Measurements from ENCODE around the gene TTLL1.
A peak's percentile ranks its signal among the peaks of the same experiment; 100 is the strongest.
"Not testable (repeated sequence)": the region's sequence is repeated elsewhere in the genome, so short reads cannot be mapped to it uniquely, and the experiment has no call there.

Gene TTLL1

DNA sequence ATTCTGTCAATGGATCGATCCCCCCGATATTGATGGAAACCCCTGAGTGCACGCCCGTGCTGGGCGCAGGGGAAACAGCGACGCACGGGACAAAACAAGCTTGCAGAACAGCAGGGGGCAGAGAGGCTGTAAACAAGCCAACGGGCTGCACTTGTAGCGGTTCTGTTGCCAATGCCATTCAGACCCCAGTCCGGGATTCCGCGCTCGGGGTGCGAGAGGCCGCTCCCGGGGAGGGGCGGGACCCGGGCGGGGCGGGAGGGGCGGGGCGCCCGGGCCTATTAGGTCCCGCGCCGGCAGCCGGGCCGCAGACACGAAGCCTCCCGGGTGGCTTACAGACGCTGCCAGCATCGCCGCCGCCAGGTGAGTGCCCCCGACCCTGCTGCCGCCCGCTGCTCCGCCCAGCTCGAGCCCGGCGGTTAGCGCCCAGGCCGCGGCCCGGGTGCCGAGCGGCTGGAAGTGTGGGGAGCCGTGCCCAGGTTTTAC is 21.3 kb upstream of the TTLL1 start, which contains the start of gene BIK:
TSS of gene BIK (plus strand) at position 307 of the 483 bp plus-strand sequence. CDS start 13,273 bp downstream, outside the sequence.
- no peak for DNase-seq (ENCODE audit: low read depth)

DNA sequence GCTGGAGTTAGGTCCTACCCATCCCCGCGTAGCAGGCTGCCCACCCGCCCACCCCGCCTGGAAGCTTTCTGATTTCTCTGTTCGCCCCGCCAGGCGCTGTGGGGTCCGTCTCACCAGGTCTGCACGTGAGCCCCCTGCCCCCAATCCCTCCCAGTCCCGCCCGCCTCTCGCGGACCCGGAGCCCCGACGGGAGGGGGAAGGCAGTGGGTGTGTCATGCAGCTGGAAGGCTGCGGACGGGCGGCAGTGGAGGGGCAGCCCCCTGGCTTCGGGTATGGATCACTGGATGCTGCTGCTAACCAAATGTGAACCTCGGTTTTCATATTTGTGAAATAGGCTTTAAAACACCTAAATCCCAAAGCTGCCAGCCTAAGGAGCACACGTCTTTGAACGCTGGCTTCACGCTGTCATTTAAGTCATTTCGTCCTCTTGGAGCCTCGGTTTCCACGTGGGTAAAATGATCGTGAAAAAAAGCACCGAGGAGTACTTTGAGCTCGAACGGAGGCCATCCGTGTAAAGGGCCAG is 20.8 kb upstream of the TTLL1 start:
- DNase-seq (ENCODE audit: low read depth): no peak

GRCh38 chr22:43109511-43109910 is 20.3 kb upstream of the TTLL1 start:
- no peak for DNase-seq (ENCODE audit: low read depth)

DNA sequence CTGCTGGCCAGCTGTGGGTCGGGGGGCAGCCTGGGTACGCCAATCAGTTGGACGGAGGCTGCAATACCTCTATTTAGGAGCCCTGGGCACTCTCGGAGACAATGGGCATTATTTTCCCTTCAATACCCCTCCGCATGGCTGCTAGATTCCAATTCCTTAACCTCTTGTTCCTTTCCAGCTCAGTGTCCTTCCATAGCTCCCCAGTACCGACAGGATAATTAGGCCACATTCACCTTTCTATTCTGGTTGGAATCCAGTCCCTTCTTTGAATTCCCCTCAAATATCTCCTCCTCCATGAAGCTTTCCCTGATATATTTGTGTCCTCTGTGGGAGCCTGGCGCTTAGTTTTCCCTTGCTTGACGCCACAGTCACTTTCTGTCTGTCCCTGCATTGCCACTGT is 17.1 kb upstream of the TTLL1 start:
- no peak for DNase-seq (ENCODE audit: low read depth)

GRCh38 chr22:43104950-43105349 is 15.8 kb upstream of the TTLL1 start:
- DNase-seq (ENCODE audit: low read depth): not testable (repeated sequence)

DNA sequence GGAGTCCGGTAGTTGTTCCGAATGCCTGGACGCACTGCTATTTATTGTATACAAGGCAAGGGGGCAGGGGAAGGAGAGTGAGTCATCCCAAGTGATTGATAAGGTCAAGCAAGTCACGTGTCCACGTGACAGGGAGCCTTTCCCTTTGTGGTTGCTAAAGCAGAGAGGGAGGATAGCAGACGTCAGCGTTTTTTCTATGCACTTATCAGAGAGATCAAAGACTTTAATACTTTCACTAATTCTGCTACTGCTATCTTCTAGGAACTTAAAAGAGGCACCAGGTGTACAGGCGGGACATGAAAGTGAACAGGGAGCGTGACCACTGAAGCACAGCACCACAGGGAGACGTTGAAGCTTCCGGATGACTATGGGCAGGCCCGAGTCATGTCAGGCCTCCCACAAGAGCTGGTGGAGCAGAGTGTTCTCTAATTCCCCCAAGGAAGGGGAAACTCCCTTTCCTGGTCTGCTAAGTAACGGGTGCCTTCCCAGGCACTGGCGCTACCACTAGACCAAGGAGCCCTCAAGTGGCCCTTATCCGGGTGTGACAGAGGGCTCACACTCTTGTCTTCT is 14.9 kb upstream of the TTLL1 start:
- DNase-seq (ENCODE audit: low read depth): not testable (repeated sequence)

- no peak for DNase-seq (ENCODE audit: low read depth)
These were observed 12.1 kb upstream of the TTLL1 start for GRCh38 chr22:43101306-43101705.

- no peak for DNase-seq (ENCODE audit: low read depth)
These were observed 11.0 kb upstream of the TTLL1 start for GRCh38 chr22:43100225-43100624.

DNA sequence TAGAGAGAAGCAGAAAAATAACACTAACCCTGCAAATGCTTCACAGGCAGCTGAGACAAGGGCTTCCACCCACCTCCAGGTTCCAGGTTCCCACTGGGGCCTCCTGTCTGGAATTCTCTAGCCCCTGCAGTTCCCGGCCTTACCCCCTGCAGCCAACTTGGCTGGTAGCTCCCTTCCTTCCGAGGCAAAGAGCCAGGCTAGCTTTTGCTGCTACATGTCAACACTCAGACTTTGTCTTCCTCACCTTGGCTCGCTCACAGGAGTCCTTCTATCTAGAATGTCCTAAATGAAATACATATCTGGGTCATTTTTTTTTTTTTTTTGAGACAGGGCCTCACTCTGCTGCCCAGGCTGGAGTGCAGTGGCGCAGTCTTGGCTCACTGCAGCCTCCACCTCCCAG is 9.9 kb upstream of the TTLL1 start:
- no peak for DNase-seq (ENCODE audit: low read depth)

GRCh38 chr22:43098356-43098755 is 9.2 kb upstream of the TTLL1 start:
- no peak for DNase-seq (ENCODE audit: low read depth)

DNA sequence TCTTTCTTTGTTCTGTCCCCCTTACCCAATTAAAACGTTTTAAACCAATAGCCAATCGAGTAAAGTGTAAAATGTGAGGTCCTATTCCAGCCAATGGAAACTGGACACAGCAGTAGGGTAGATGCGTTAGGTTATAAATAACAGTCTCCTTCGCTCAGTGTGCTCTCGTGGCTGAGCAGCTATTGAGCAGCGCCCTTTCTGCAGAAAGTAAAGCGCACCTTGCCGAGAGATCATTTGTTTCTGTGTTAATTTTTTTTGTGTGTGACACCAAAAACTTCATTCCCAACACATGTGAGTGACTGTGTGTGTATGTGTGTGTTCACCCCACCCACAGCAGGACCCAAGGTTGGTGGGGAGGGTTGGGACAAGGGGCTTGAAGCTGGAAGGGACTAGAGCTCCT is 7.2 kb upstream of the TTLL1 start:
- no peak for DNase-seq (ENCODE audit: low read depth)

DNA sequence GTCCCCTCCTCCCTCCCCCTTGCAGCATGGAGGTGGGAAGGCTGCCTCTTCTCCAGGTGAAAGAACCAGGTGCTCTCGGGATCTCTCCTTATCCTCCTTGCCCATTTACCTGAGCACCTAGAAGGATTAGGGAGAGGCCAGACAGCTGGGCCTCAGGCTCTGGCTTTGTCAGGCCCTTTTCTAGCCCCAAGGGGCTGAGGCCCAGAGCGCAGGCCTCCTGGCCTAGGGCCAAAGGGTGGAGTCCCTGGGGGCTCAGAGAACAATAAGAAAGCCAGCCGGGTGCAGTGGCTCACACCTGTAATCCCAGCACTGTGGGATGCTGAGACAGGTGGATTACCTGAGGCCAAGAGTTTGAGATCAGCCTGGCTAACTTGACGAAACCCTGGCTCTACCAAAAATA is 5.4 kb upstream of the TTLL1 start:
- no peak for DNase-seq (ENCODE audit: low read depth)

GRCh38 chr22:43094085-43094484 is 4.9 kb upstream of the TTLL1 start:
- no peak for DNase-seq (ENCODE audit: low read depth)

- no peak for DNase-seq (ENCODE audit: low read depth)
These were observed 2.9 kb upstream of the TTLL1 start for GRCh38 chr22:43092085-43092484.

GRCh38 chr22:43090130-43090789 is 1.1 kb upstream of the TTLL1 start:
- DNase-seq (ENCODE audit: low read depth): peak; percentile 71

DNA sequence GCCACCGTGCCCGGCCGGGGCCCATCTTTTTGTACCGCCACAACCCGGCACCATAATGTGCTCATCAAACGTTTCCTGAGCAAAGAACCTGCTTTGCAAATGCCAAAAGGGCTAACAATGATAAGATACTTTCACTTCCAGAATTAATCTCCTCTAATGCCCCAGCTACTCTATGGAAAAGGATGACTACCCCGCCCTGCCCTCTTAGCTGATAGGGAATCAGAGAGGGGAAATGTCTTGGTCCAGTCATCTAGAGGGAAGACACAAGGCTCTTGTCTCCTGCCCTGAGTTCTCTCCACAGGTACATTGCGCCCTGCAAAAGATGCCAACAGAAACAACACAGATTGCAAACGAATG is 586 bp downstream of the TTLL1 start:
- no peak for DNase-seq (ENCODE audit: low read depth)

DNA sequence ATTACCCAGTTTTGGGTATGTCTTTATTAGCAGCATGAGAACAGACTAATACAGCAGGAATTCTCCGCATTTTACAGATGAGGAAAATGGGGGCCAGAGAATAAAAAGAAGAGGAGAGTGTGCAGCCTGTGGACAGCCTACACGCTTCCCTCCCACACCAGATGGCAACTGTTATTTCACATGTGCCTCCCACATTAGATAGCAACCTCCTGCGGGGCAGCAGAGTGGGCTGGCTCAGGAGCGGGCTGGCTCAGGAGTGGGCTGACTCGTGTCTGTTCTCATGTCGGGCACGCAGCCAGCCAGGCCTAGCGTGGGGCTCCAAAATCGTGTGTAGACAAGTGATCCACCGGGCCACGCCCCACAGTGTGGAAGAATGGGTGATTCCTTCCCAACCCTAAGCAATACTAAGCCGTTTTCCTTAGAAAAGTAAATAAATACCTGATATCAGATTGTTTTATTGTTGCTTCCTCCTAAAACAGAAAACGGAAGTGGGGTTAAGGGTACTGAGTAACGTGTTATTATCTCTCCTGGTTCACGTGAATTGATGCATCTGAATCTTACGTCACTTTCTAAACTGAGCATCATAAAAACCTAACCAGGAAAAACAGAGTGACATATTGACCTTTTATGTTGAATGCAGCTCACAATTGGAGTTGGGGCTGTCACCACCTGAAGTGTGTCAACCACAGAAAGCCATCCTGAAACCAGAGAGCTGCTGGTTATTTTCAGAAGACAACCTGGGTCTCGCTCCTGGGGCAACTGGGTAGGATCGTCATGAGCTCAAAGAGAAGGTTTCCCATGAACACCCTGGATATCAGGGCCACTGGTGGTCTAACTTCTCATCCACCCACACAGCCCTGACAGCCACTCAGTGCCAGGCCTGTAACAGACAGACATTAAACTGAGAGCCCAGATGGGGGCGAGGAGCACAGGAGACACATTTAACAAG is 3.3 kb downstream of the TTLL1 start:
- no peak for DNase-seq (ENCODE audit: low read depth)

DNA sequence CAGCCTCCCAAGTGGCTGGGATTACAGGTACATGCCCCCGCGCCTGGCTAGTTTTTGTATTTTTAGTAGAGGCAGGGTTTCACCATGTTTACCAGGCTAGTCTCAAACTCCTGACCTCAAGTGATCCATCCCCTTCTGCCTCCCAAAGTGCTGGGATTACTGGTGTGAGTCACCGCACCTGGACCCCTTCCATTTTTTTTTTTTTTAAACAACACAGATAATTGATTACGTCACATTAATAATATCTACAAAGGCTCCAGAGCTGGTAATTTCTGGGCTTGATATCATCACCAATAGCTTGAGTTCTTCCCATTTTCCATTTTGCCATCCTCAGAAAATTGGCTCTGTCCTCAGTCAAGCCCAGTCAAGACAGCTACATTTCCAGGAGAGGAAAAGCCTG is 7.2 kb downstream of the TTLL1 start:
- DNase-seq (ENCODE audit: low read depth): no peak

DNA sequence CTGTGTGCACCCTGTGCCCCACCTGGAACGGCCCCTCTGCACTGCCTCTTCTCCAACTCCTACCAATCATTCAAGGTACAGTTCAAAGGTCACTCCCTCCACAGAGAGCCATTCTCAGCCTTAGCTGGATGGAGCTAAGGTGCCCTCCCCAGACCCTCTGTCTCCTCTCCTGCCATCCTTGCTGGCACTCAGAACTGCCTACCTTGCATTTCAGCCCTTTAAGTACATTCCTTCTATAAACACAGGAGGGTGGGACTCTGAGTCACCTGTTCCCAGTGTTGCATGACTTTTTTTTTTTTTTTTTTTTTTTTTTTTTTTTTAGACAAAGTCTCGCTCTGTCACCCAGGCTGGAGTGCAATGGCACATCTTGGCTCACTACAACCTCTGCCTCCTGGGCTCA is 8.6 kb downstream of the TTLL1 start:
- no peak for DNase-seq (ENCODE audit: low read depth)

DNA sequence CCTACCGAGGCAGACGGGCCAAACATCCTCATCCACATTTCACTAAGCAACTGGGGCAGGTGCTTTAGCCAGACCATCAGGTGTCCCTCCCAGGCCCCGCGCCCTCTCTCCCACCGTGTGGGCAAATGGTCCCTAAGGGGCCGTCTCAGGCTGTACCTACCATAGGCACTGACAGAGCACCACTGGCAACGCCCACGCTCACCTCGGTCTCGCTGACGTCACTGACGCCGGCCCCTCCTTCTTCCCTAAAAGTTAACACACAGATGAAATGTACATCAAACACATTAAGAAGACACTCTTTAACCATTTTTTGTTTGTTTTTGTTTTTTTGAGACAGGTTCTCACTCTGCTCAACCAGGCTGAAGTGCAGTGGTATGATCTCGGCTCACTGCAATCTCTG is 9.4 kb downstream of the TTLL1 start:
- no peak for DNase-seq (ENCODE audit: low read depth)

- no peak for DNase-seq (ENCODE audit: low read depth)
These were observed 10.7 kb downstream of the TTLL1 start for GRCh38 chr22:43078522-43078921.

DNA sequence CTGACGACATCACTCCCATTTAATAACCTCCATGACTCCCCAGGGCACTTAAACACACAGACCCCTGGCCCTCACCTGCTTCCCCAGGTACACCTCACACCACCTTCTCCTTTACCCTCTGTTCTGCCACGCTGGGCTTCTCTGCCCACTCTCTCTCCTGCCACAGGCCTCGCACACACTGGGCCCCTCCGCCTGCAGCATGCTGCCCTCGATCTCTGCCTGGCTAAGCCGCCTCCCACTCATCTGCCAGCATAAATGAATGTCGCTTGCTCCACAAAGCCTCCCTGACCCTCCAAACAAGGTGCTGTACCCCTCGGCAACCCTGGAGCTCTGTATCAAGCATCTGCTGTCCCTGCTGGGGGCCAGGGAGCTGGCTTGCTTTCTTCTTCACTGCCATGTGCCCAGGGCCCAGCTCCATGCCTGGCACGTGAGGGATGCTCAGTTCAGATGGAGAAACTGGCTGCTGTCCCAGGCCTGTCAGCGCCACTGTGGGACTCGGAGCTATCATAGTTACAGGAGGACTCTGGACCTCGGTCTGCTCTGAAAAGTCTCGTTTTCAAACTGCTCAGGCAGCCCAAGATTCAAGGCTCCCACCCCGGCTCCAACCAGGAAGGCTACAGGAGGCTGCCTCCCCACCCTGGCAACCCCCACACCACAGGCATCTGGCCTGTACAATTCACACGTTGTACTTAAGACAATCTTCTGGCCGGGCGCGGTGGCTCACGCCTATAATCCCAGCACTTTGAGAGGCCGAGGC is 11.9 kb downstream of the TTLL1 start:
- DNase-seq (ENCODE audit: low read depth): no peak
